Fibroblast of mammary gland (primary cell): ENCODE data around the gene KLF15.
A peak's percentile ranks its signal among the peaks of the same experiment; 100 is the strongest.

Source experiments
- DNase-seq: peaks from one replicate; pipeline ENCODE4 v3.0.0-alpha.2; 2010; ENCODE audit warnings: low read depth
- H3K4me3 ChIP-seq: 2 replicates; pipeline ENCODE4 v1.5.1; 2011; ENCODE audit warnings: low read depth, mild to moderate bottlenecking, low read length, moderate library complexity; ENCODE audit not compliant: control insufficient read depth
- TF ChIP-seq, protein P1 (sequence below): conservative IDR thresholded peaks from 2 replicates; pipeline ENCODE4 v1.5.1; 2011; ENCODE audit warnings: low read depth, low read length, inconsistent platforms; ENCODE audit not compliant: control insufficient read depth, insufficient read depth

The KLF15 gene

DNA sequence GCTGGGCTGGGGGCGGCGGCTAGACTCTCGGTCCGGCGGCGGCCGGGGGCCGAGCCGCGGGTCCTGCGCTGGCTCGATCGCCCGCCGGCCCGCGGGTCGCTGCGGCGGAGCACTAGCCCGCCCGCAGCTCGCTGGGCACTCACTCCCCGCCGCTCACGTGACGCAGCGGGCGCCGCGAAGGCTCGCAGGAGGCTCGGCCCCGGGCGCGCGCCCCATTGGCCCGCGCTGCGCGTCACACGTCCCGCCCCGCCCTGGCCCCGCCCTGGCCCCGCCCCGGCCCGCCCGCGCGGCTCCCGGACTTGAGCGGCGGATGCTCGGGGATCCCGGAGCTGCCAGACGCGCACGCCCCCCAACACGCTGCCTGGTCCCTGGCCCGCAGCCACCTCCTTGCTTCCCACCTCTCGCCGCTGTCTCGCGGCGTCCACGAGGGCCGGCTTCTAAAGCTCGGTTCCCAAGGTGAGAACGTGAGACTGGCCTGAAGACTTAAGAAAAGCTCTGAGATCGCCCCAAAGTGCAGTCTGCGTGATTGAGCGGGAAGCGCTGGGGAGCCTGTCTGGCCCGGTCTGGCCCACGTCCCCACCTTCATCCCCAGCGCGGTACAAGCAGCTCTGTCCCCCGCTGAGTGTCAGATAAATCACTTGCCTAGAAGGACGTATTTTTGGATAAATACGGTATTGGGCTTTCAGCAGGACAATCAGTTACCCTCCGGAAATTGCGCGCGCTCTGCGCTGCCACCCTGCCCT, at the start of gene KLF15:
Gene KLF15, minus strand, starts transcription at position 114 of the 743 bp plus-strand sequence. CDS start 4,486 bp downstream, outside the sequence.
- peak within 1 kb of the TSS; percentile 55 for H3K4me3 ChIP-seq
- peak; percentile 72 for DNase-seq
- TF ChIP-seq, protein P1, sequence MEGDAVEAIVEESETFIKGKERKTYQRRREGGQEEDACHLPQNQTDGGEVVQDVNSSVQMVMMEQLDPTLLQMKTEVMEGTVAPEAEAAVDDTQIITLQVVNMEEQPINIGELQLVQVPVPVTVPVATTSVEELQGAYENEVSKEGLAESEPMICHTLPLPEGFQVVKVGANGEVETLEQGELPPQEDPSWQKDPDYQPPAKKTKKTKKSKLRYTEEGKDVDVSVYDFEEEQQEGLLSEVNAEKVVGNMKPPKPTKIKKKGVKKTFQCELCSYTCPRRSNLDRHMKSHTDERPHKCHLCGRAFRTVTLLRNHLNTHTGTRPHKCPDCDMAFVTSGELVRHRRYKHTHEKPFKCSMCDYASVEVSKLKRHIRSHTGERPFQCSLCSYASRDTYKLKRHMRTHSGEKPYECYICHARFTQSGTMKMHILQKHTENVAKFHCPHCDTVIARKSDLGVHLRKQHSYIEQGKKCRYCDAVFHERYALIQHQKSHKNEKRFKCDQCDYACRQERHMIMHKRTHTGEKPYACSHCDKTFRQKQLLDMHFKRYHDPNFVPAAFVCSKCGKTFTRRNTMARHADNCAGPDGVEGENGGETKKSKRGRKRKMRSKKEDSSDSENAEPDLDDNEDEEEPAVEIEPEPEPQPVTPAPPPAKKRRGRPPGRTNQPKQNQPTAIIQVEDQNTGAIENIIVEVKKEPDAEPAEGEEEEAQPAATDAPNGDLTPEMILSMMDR, result no peak

GRCh38 chr3:126406389-126407296, 49.4 kb upstream of the KLF15 start:
- no peak overlapping the region for H3K4me3 ChIP-seq
- TF ChIP-seq, protein P1, result no peak

DNA sequence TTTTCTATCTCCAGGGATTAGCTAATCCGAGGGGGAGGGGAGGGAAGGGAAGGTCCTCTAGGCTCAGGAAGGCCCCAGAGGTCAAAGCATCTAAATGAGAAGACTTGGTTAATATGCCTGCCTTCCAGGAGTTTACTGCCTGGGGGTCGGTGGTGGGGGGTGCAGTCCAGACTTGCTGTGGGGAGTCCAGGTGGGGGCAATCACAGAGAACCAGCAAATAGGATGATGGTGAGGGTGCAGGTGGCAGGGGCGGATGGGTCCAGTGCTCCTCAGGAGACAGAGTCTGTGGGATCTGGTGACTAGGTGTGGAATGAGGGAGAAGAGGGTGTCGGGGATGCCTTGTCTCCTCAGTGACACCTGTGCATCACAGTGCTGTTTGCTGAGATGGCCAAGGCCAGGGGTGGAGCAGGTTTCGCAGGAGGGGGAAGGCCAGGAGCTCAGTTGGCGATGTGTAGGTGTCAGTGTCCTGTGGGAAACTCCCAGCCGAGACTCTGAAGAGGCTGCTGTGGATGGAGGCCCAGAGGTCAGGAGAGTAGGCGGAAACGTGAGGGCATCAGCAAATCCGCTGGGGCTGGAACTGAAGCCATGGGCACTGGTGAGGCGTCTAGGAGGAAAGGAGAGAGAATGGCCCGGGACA, 45.6 kb upstream of the KLF15 start:
- TF ChIP-seq, protein P1, result no peak
- DNase-seq, result no peak
- H3K4me3 ChIP-seq, result no peak overlapping the region

More at GRCh38 chr3:126406389-126407296, 49.4 kb upstream of the KLF15 start:
- DNase-seq, result no peak

- TF ChIP-seq, protein P1, result no peak
- DNase-seq, result no peak
- H3K4me3 ChIP-seq, result no peak overlapping the region
These were observed 45.0 kb upstream of the KLF15 start for GRCh38 chr3:126402178-126402577.

DNA sequence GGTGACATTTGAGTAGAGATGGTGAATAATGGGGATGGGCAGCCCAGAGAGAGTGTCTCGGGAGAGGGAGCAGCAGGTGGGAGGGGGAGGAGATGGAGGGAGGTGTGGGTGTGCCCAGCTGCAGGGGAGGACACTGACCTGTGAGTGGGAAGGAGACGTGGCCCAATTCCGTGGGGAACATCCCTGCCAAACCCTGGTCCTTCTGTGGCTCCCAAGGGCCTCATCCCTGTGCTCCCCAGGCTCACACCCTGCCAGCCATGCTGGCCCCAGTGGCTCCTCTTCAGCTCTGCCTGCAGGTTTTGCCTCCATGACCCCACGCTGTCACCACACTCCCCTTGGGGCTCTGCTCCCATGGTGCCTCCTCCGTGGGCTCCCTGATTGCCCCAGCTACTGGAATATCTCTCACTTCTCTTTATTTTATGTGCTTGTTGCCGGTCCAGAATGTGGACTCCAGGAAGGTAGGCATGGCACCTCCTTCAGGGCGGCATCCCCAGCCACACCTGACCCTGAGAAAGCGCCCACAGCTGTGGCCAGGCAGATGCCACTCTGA, 44.5 kb upstream of the KLF15 start:
- TF ChIP-seq, protein P1, result no peak
- no peak for DNase-seq
- H3K4me3 ChIP-seq, result no peak overlapping the region

DNA sequence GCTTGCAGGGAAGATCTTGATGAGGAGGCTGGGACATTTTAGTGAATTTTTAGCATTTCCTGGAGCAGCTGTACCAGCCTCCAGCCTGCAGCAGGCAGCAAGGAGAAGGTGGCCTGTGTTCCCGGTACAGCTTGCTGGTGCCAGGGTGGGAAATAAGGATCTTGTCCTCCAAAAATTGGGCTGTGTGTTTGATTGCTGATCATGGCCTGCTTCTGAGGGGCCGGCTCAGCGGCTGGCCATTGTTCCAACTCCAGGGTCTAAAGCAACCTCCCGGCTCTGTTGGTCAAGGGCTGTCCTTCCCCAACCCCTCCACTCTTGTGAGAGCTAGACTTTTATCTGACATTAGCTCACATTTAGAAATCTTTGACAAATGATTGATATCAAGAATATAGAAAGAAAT, 42.5 kb upstream of the KLF15 start:
- DNase-seq, result no peak
- no peak overlapping the region for H3K4me3 ChIP-seq
- TF ChIP-seq, protein P1, result no peak
